Stimulated activated effector memory CD8-positive, alpha-beta T cell treated with anti-CD3 and anti-CD28 coated beads, Interleukin-12 subunit alpha, Interleukin-12 subunit beta, amount 100 ng/mL, for 72 hours (primary cell): Measurements from ENCODE around the gene NFIC.
"Not testable (repeated sequence)": the region's sequence is repeated elsewhere in the genome, so short reads cannot be mapped to it uniquely, and the experiment has no call there.

ENCODE experiments used
- ATAC-seq: fragments of 150-1000 bp; cut with Tn5 transposase; 2 replicates; pipeline ENCODE4 v1.10.0; 2021
- DNase-seq, 2 donors: peaks; one replicate each; pipeline ENCODE4 v3.0.0; 2021 to 2022; ENCODE audit warnings: low spot score in 2 of 2
- H3K27ac Mint-ChIP-seq: one replicate; pipeline ENCODE4 v1.8.0; 2022; ENCODE audit warnings: mild to moderate bottlenecking, mixed read lengths
- H3K36me3 Mint-ChIP-seq: one replicate; pipeline ENCODE4 v1.8.0; 2022; ENCODE audit warnings: mild to moderate bottlenecking, mixed read lengths
- H3K4me1 Mint-ChIP-seq: one replicate; pipeline ENCODE4 v1.8.0; 2022; ENCODE audit warnings: mixed read lengths
- H3K4me3 Mint-ChIP-seq: one replicate; pipeline ENCODE4 v1.8.0; 2022; ENCODE audit warnings: mild to moderate bottlenecking, mixed read lengths
- H3K9me3 Mint-ChIP-seq: one replicate; pipeline ENCODE4 v1.8.0; 2022; ENCODE audit warnings: mixed read lengths

NFIC gene

DNA sequence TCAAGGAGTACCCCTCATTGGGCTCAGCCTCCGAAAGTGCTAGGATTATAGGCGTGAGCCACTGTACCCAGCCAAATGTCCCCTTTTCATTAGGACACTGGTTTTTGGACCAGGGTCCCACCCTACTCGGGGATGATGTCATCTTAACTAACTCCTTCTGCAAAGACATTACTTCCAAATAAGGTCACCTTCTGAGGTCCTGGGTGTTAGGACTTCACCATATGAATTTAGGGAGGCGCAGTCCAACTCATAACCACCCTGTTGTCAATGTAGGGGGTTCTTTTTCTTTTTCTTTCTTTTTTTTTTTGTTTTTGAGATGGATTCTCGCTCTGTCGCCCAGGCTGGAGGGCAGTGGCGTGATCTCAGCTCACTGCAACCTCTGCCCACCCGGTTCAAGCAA, 32.7 kb upstream of the NFIC start:
- H3K4me3 Mint-ChIP-seq = no peak overlapping the region
- H3K27ac Mint-ChIP-seq = peak overlapping the region; percentile 46
- peaks cover 3% of the 10 kb centered on the region for H3K9me3 Mint-ChIP-seq
- ATAC-seq = no peak
- DNase-seq = no peak
- H3K4me1 Mint-ChIP-seq = peaks cover 9% of the 10 kb centered on the region
- H3K36me3 Mint-ChIP-seq = no peaks in the 10 kb centered on the region

DNA sequence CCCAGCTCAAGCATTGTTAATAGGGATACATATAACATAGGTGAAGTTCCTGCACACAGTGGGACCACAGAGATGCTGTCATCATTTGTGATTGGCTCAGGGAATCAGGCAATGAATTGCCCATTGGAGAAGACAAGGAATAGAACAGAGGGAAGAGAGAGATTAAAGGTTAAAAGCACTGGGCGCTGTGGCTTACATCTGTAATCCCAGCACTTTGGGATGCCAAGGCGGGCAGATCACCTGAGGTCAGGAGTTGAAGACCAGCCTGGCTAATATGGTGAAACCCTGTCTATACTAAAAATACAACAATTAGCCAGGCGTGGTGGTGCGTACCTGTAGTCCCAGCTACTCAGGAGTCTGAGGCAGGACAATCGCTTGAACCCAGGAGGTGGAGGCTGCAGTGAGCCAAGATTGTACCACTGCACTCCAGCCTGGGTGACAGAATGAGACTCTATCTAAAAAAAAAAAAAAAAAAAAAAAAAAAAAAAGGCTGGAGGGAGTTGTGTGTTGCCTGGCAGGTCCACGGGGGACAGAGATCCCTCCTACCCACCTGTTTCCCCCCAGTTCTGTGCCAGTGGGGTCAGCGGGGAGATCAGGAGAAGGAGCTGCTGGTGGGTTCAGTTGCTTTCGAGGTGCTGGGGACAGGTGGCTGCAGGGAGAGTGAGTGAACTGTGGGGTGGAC, 31.5 kb upstream of the NFIC start:
- H3K36me3 Mint-ChIP-seq, ATAC-seq, DNase-seq, H3K27ac Mint-ChIP-seq, H3K9me3 Mint-ChIP-seq, H3K4me3 Mint-ChIP-seq: not testable (repeated sequence)
- peaks cover 12% of the 10 kb centered on the region for H3K4me1 Mint-ChIP-seq

GRCh38 chr19:3335431-3336350, 30.7 kb upstream of the NFIC start:
- DNase-seq = no peak
- no peak overlapping the region for H3K27ac Mint-ChIP-seq
- H3K4me1 Mint-ChIP-seq = peaks cover 12% of the 10 kb centered on the region
- H3K9me3 Mint-ChIP-seq = peaks cover 3% of the 10 kb centered on the region
- no peak overlapping the region for H3K4me3 Mint-ChIP-seq
- no peak for ATAC-seq
- no peaks in the 10 kb centered on the region for H3K36me3 Mint-ChIP-seq

DNA sequence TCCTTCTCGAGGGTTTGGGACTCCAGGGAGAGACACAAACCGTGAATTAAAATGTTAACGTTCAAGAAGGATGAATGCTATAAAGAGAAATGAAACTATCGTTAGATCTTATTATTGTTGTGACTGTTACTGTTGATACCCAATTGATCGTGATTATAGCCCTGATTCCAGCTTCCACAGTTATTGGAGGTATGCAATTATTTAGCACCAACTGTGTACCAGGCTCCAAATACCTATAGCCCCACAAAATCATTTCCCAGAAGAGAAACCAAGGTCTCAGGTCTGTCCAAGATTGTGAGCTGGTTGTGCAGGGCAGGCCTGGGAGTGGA, 30.1 kb upstream of the NFIC start:
- DNase-seq = no peak
- no peak overlapping the region for H3K4me3 Mint-ChIP-seq
- H3K9me3 Mint-ChIP-seq = peaks cover 3% of the 10 kb centered on the region
- H3K27ac Mint-ChIP-seq = no peak overlapping the region
- peaks cover 12% of the 10 kb centered on the region for H3K4me1 Mint-ChIP-seq
- ATAC-seq = no peak
- no peaks in the 10 kb centered on the region for H3K36me3 Mint-ChIP-seq

- H3K27ac Mint-ChIP-seq = no peak overlapping the region
- ATAC-seq = no peak
- H3K4me3 Mint-ChIP-seq = no peak overlapping the region
- H3K9me3 Mint-ChIP-seq = peaks cover 3% of the 10 kb centered on the region
- no peak for DNase-seq
- no peaks in the 10 kb centered on the region for H3K36me3 Mint-ChIP-seq
- H3K4me1 Mint-ChIP-seq = peaks cover 12% of the 10 kb centered on the region
These were observed 29.5 kb upstream of the NFIC start for GRCh38 chr19:3336680-3337523.

DNA sequence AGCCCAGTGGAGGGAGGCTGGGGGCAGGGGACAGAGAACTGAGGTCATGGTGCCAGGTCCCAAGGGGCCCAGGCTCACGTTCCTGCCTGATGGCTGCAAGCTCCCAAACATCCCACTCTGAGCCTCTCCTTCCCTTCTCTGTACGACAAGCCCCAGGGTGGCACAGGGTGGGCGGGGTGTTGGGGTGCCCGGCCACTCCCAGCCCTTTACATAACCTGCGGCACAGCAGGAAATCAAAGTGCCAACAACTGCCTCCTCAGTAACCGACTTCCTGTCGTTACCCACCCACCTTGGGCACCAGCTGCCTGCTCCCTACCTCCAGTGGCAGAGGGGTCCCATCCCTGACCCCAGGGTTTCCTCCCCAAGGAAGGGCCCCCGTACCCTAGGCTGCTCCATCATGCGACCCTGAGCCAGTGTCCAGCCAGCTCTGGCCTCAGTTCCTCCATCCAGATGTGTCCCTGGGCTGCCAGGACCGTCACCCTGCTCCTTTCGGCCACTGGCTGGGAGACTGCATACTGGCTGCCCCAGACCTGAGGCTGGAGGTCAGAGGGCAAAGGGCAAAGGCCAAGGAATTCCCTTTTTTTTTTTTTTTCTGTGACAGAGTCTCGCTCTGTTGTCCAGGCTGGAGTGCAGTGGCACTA, 27.7 kb upstream of the NFIC start:
- Mint-ChIP-seq H3K4me1 (peaks cover 7% of the 10 kb centered on the region), H3K9me3 (no peaks in the 10 kb centered on the region), H3K36me3 (no peaks in the 10 kb centered on the region), H3K27ac (peak overlapping the region; percentile 76), H3K4me3 (peak overlapping the region; percentile 54)
- ATAC-seq (peak; percentile 84), DNase-seq (peak; percentile 17 to 55)

- peaks cover 7% of the 10 kb centered on the region for H3K4me1 Mint-ChIP-seq
- no peaks in the 10 kb centered on the region for H3K9me3 Mint-ChIP-seq
- no peak overlapping the region for H3K27ac Mint-ChIP-seq
- no peak overlapping the region for H3K4me3 Mint-ChIP-seq
- H3K36me3 Mint-ChIP-seq = no peaks in the 10 kb centered on the region
- DNase-seq = no peak
- ATAC-seq = no peak
These were observed 26.0 kb upstream of the NFIC start for GRCh38 chr19:3340340-3340739.

DNA sequence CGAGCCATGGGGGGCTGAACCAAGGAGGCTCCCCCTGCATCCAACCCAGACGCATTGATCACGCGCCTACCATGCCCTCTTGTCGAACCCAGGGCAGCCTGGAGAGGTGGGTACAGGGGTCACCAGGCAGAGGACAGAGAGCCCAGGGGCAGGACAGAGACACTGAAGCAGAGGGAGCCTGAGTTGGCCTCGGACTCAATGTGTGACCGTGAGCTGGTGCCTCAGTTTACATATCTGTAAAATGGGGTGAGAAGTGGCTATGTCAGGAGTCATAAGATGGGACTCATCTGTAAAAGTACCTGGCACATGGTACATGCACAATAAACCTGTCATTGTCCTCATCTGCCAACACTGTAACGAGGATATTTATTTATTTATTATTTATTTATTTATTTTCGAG, 24.1 kb upstream of the NFIC start:
- H3K27ac Mint-ChIP-seq = no peak overlapping the region

DNA sequence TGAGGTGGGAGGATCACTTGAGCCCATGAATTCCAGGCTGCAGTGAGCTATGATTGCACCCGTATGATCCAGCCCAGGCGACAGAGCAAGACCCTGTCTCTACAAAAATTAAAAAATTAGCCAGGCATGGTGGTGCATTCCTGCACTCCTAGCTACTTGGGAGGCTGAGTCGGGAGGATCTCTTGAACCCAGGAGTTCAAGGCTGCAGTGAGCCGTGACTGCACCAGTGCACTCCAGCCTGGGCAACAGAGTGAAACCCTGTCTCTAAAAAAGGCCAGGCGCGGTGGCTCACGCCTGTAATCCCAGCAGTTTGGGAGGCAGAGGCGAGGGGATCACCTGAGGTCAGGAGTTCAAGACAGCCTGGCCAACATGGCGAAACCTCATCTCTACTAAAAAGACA, 23.4 kb upstream of the NFIC start:
- ATAC-seq, H3K4me1 Mint-ChIP-seq, H3K4me3 Mint-ChIP-seq, H3K9me3 Mint-ChIP-seq, DNase-seq, H3K27ac Mint-ChIP-seq, H3K36me3 Mint-ChIP-seq: not testable (repeated sequence)

More for the DNA sequence above, 24.1 kb upstream of the NFIC start:
- Mint-ChIP-seq H3K4me1 (peaks cover 7% of the 10 kb centered on the region), H3K4me3 (no peak overlapping the region), H3K9me3 (no peaks in the 10 kb centered on the region), H3K36me3 (no peaks in the 10 kb centered on the region)
- no peak for DNase-seq
- ATAC-seq = no peak

DNA sequence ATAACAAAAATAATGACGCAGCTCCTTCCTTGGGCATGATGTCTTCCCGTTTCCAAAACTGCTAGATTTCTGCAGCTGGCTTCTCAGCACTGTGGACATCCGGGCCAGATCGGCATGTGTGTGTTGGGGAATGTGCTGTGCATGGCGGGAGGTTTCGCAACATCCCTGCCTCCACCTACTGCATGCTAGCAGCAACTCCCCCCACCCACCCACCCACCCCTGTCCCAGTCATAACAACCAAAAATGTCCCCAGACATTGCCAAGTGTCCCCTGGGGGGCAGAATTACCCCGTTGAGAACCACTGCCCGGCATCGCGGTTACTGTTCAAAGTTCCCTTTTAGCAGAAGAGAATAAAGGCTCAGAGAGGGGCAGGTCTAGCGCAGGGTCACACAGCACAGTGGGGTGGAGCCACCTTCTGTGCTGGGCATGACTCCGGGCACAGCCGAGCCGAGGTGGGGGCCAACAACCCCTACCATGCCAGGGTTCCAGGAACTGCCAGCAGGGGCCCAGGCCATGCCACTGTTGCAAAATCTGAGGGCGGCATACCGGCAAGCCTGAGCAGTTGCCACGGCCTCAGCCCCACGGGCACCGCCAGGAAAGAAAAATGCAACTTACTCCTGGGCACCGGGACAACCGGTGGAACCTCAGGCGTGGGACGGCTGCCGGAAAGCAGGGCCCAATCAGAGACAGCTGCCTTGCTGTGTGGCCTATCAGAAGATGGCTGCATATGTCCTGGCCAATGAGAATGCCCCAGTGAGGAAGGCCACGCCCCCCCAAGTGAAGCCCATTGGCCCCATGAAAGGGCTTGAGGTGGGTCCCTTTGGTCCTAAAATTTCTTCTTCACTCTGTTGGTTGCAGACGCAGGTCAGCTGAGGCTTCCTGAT, 22.5 kb upstream of the NFIC start:
- H3K4me3 Mint-ChIP-seq = no peak overlapping the region
- DNase-seq (peak in 1 of 2 donors; percentile 73), ATAC-seq (peak; percentile 75)
- no peaks in the 10 kb centered on the region for H3K36me3 Mint-ChIP-seq
- H3K4me1 Mint-ChIP-seq = peaks cover 1% of the 10 kb centered on the region
- no peaks in the 10 kb centered on the region for H3K9me3 Mint-ChIP-seq
- H3K27ac Mint-ChIP-seq = no peak overlapping the region

DNA sequence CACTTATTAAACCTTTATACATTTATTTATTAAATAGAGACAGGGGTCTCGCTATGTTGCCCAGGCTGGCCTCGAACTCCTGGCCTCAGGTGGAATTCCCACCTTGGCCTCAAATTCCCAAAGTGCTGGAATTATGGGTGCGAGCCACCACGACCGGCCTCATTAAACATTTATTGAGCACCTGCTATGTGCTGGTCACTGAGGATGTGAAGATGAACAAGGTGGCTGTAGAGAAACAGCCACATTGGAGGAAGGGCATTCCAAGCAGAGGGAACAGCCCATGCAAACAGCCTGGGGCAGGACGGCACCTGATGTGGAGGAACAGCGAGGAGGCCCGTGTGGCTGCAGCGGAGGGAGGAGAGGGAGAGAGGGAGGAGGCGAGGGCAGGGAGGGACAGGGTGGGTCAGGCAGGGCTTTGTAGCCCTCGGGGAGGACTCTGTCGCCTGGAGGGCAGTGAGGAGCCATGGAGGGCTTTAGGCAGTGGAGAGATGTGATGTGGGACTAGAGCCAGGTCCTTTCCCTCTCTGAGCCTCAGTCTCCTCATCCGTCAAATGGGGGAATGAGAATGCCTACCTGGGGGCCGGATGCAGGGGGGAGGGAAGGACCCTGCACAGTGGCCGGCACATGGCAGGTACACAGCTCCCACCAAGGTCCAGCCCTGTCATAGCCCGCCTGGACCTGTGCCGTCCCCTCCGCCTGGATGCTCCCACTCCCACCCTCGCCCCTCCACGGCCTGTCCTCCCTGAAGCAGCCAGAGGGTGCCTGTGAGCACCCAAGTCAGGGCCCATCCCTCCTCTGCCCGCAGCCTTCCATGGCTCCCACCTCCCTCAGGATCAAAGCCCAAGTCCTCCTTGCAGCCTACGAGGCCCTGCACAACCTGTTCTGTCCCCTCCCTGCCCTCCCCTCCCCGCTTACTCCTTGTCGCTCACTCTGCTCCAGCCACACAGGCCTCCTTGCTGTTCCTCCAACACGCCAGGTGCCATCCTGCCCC, 21.5 kb upstream of the NFIC start:
- Mint-ChIP-seq H3K9me3 (no peaks in the 10 kb centered on the region), H3K27ac (no peak overlapping the region), H3K36me3 (no peaks in the 10 kb centered on the region), H3K4me1 (no peaks in the 10 kb centered on the region), H3K4me3 (no peak overlapping the region)
- ATAC-seq (no peak), DNase-seq (no peak)

DNA sequence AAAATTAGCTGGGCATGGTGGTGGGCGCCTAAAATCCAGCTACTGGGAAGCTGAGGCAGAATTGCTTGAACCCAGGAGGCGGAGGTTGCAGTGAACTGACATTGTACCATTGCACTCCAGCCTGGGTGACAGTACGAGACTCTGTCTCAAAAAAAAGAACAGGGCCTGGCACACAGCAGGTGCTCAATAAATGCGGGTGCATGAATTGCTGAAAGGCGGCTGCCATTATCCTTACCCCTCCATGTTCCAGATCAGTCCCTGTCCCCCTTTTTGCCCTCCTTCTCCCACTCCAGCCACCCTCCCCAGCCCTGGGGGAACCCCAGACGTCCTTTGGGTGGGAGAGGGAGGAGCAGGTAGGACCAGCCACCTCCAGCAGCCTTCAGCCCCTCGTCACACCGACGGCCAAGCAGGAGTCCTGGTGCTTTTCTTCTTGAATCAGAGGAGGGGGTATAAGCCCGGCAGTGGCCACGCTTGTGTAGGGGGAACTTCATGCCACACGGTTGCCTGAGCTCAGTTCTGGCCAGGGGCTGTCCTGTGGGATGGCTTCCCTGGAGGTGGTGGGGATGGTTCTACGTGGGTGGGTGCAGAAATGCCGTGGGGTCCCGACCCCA, 20.4 kb upstream of the NFIC start:
- DNase-seq (no peak), ATAC-seq (no peak)
- Mint-ChIP-seq H3K27ac (no peak overlapping the region), H3K36me3 (no peaks in the 10 kb centered on the region), H3K9me3 (no peaks in the 10 kb centered on the region), H3K4me3 (no peak overlapping the region), H3K4me1 (no peaks in the 10 kb centered on the region)

- Mint-ChIP-seq H3K9me3 (no peaks in the 10 kb centered on the region), H3K4me1 (no peaks in the 10 kb centered on the region), H3K4me3 (no peak overlapping the region), H3K36me3 (no peaks in the 10 kb centered on the region), H3K27ac (no peak overlapping the region)
- ATAC-seq (no peak), DNase-seq (no peak)
These were observed 19.6 kb upstream of the NFIC start for GRCh38 chr19:3346677-3347353.
